ENCODE data around the gene CTSW.

CTSW gene

GRCh38 chr11:65865550-65866172 is 14.0 kb upstream of the CTSW start:
- no peaks in the 10 kb centered on the region for H4K20me1 ChIP-seq (ENCODE audit: low read depth, low read length)
- H2AFZ ChIP-seq (ENCODE audit: low read depth, low read length, severe bottlenecking), result no peak overlapping the region
- H3K4me3 ChIP-seq (ENCODE audit: insufficient read depth, low read length, poor library complexity, severe bottlenecking), result no peak overlapping the region
- no peaks in the 10 kb centered on the region for H3F3A ChIP-seq (ENCODE audit: insufficient read depth)
- no peaks in the 10 kb centered on the region for H3K9me3 ChIP-seq (ENCODE audit: insufficient read depth, low read length)
- TF ChIP-seq EZH2phosphoT487 (conservative IDR thresholded peaks at IDR 0.05; ENCODE audit: low read length) (no peak), CTCF (IDR thresholded peaks at IDR 0.05; ENCODE audit: insufficient read depth, low read length, poor library complexity, severe bottlenecking) (no peak)
- no peak overlapping the region for H3K4me2 ChIP-seq (ENCODE audit: low read depth, low read length, poor library complexity, severe bottlenecking)
- H3K36me3 ChIP-seq (ENCODE audit: low read length), result no peaks in the 10 kb centered on the region
- H3K79me2 ChIP-seq (ENCODE audit: insufficient read depth, low read length), result peaks cover 17% of the 10 kb centered on the region
- no peak overlapping the region for H3K27ac ChIP-seq (ENCODE audit: low read depth, low read length)
- no peak overlapping the region for H3K9ac ChIP-seq (ENCODE audit: low read length)
- H3K27me3 ChIP-seq (ENCODE audit: low read length), result no peaks in the 10 kb centered on the region
- H3K9me2 ChIP-seq (replicated peaks; ENCODE audit: insufficient read depth, low read length), result no peaks in the 10 kb centered on the region

GRCh38 chr11:65866509-65867283 is 12.9 kb upstream of the CTSW start:
- H4K20me1 ChIP-seq (ENCODE audit: low read depth, low read length), result no peaks in the 10 kb centered on the region
- peaks cover 6% of the 10 kb centered on the region for H3K79me2 ChIP-seq (ENCODE audit: insufficient read depth, low read length)

GRCh38 chr11:65867284-65868071 is 12.2 kb upstream of the CTSW start:
- no peaks in the 10 kb centered on the region for H3K79me2 ChIP-seq (ENCODE audit: insufficient read depth, low read length)
- H3K9ac ChIP-seq (ENCODE audit: low read length), result no peak overlapping the region
- H3F3A ChIP-seq (ENCODE audit: insufficient read depth), result no peaks in the 10 kb centered on the region
- no peak overlapping the region for H2AFZ ChIP-seq (ENCODE audit: low read depth, low read length, severe bottlenecking)
- H3K4me3 ChIP-seq (ENCODE audit: insufficient read depth, low read length, poor library complexity, severe bottlenecking), result no peak overlapping the region
- no peak for TF ChIP-seq CTCF (IDR thresholded peaks at IDR 0.05; ENCODE audit: insufficient read depth, low read length, poor library complexity, severe bottlenecking)
- no peak for TF ChIP-seq EZH2phosphoT487 (conservative IDR thresholded peaks at IDR 0.05; ENCODE audit: low read length)
- H3K9me3 ChIP-seq (ENCODE audit: insufficient read depth, low read length), result no peaks in the 10 kb centered on the region
- no peaks in the 10 kb centered on the region for H3K9me2 ChIP-seq (replicated peaks; ENCODE audit: insufficient read depth, low read length)
- H4K20me1 ChIP-seq (ENCODE audit: low read depth, low read length), result no peaks in the 10 kb centered on the region
- H3K27ac ChIP-seq (ENCODE audit: low read depth, low read length), result no peak overlapping the region
- no peak overlapping the region for H3K4me2 ChIP-seq (ENCODE audit: low read depth, low read length, poor library complexity, severe bottlenecking)
- H3K27me3 ChIP-seq (ENCODE audit: low read length), result no peaks in the 10 kb centered on the region
- H3K36me3 ChIP-seq (ENCODE audit: low read length), result no peaks in the 10 kb centered on the region

More at GRCh38 chr11:65866509-65867283, 12.9 kb upstream of the CTSW start:
- Histone ChIP-seq H3K9me3 (ENCODE audit: insufficient read depth, low read length) (no peaks in the 10 kb centered on the region), H3F3A (ENCODE audit: insufficient read depth) (no peaks in the 10 kb centered on the region), H3K36me3 (ENCODE audit: low read length) (no peaks in the 10 kb centered on the region), H3K9me2 (replicated peaks; ENCODE audit: insufficient read depth, low read length) (no peaks in the 10 kb centered on the region), H2AFZ (ENCODE audit: low read depth, low read length, severe bottlenecking) (no peak overlapping the region), H3K27ac (ENCODE audit: low read depth, low read length) (no peak overlapping the region), H3K4me3 (ENCODE audit: insufficient read depth, low read length, poor library complexity, severe bottlenecking) (no peak overlapping the region), H3K4me2 (ENCODE audit: low read depth, low read length, poor library complexity, severe bottlenecking) (no peak overlapping the region), H3K9ac (ENCODE audit: low read length) (no peak overlapping the region), H3K27me3 (ENCODE audit: low read length) (no peaks in the 10 kb centered on the region)
- TF ChIP-seq CTCF (IDR thresholded peaks at IDR 0.05; ENCODE audit: insufficient read depth, low read length, poor library complexity, severe bottlenecking), result no peak
- TF ChIP-seq EZH2phosphoT487 (conservative IDR thresholded peaks at IDR 0.05; ENCODE audit: low read length), result no peak

Measured in SU-DHL-6 (cell line).